HG03045 (cell line): ENCODE data around the gene RIPOR3.
A peak's percentile ranks its signal among the peaks of the same experiment; 100 is the strongest.
"Not testable (repeated sequence)": the region's sequence is repeated elsewhere in the genome, so short reads cannot be mapped to it uniquely, and the experiment has no call there.

Experiments used
- ATAC-seq: cut with Tn5 transposase; IDR thresholded peaks from one replicate; pipeline ENCODE4 v1.9.1; 2021; ENCODE audit warnings: mild to moderate bottlenecking, moderate library complexity; ENCODE audit not compliant: unreplicated experiment

Gene RIPOR3

DNA sequence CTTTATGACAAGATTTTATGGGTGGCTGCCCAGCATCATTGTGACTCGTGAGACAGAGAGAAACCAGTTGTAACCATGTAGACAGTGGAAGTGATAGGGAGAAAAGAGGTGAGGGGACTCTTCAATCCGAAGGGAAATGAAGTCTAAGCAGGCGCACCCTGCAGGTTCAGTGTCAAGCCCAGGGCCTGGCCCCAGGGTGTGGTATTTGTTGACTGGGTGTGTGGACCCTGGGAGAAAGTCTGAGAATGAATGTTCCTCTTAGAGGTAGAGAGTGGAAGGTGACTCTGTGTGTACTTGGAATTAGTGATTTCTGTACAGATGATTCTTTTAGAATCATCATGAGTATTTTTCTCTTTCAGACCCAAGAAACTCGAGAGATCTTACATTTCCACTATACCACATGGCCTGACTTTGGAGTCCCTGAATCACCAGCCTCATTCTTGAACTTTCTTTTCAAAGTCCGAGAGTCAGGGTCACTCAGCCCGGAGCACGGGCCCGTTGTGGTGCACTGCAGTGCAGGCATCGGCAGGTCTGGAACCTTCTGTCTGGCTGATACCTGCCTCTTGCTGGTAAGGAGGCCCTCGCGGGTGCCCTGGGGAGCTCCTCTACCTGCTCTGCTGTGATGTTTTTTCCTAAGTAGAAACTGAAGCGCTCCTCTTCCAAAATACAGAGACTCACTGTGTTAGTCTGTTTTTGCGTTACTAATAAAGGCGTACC is 113.1 kb downstream of the RIPOR3 start:
- no peak for ATAC-seq

DNA sequence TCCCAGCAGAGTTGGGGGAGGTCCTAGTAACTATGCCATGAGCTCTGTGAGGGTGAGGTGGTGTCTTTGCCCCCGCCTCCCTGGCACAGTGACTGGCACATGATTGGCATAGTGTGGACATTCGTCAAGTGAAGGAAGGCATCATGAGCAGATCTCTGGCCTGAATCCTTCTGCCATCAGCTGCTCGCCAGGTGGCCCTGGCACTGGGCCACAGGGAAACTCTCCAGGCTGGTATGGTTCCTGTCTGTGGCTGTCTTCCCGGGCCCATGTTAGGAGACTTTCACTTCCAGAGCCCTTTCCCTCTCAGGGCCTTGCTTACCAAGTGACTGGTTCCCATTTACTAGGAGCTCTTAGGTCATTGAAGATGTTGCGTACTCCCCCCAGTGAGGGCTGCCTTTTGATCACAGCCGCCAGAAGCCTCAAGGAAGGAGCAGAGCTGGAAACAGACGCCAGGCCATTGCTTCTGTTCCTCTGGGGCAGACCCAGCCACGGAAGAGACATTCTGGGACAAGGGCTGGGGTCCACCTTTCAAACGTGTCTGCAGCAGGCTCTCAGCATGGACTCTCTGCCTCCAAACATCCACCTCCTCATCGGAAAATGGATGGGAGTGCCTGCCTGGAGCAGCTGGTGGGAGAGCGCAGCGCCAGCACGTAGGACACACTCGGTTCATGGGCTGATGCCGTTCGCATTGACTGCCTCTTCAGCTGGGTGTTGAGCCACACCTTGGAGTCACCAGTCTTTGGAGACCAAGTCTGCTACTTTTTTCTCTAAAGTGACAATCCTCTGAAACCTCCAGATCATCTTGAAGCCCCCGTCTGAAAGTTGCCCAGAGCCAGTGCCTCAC is 113.9 kb downstream of the RIPOR3 start:
- ATAC-seq, result no peak

- ATAC-seq, result no peak
Observed at GRCh38 chr20:50575865-50576720, 115.2 kb downstream of the RIPOR3 start.

- no peak for ATAC-seq
Observed at GRCh38 chr20:50574586-50574985, 116.8 kb downstream of the RIPOR3 start.

GRCh38 chr20:50574108-50574507 is 117.2 kb downstream of the RIPOR3 start:
- no peak for ATAC-seq

DNA sequence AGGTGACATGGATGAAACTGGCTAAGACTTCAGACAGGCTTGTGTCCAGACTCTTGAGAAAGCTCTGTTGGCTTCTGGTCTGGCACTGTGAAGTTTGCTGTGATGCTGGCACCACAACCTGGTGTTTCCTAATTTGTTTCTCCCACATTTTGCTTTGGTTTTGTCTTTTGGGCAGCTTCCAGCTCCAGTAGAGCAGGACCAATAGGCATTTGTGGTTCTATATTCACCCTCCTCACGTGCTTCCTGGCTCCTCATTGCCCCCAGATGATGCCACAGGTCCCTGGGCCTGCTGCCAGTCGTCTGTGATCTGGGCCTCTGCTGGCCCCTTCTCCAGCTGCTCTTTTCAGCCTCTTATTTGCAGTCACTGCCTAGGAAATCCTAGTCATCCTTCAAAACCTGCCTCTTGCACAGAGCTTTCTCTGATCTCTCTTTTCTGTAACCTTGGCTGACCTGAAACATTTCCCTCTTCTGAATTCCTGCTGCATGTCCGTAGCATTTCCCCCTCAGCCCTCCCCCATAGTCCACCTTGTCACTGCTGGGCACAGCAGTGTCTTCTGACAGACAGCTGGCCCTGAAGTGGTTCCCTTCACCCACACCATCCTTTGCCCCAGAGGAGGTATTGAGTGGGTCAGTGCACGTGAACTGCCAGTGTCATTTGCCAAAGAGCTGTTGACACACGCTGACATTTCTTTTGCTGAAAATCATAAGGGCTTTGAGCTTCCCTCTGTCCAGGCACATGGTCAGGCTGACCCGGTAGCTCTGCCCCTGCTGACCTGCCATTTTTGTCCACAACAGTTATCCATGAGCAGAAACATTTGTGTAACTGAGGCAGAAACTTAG is 118.2 kb downstream of the RIPOR3 start:
- no peak for ATAC-seq

GRCh38 chr20:50571466-50571865 is 119.9 kb downstream of the RIPOR3 start:
- no peak for ATAC-seq

DNA sequence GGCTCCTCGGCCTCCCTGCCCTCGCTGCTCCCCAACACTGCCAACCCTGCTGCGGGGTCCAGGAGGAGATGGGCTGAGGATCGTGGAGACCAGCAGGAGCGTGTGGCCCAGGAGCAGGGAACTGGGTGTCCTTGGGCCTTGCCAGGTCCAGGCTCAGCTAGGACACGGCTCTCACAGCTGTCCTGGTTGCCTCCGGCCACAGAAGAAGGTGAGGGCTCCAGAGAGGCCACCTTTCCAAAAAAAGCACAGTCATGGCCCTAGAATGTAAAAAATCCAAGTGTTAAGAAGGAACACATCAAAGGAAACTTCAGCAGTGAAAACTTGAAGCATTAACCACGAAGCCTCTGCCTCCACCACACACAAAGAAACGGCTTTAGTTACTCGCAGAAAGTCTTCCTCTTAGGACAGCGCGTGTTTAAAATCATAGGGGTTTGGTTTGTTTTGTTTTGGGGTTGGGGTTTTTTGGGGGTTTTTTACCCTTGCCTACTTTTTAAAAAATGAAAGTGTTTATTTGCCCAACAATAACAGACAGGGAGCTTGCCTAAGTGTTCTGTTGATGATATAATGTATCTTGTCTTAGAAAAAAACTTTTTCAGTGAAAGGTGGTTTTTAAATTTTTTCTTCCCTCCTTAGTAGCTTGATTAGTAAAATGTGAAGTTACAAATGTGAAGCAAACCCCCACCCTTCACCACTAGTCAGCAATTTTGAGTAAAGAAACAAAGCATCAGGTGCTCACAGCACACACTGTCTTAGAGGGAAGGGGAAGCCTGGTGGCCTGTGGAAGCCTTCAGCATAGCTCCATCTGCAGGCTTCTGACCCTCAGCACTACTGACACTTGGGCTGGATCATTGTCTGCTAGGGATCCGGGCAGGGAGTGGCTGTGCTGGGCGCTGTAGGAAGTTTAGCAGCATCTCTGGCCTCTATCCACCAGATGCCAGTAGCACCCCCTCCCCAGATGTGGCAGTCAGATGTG is 121.2 kb downstream of the RIPOR3 start:
- ATAC-seq, result peak; percentile 63

GRCh38 chr20:50569487-50569863 is 121.9 kb downstream of the RIPOR3 start:
- not testable (repeated sequence) for ATAC-seq

DNA sequence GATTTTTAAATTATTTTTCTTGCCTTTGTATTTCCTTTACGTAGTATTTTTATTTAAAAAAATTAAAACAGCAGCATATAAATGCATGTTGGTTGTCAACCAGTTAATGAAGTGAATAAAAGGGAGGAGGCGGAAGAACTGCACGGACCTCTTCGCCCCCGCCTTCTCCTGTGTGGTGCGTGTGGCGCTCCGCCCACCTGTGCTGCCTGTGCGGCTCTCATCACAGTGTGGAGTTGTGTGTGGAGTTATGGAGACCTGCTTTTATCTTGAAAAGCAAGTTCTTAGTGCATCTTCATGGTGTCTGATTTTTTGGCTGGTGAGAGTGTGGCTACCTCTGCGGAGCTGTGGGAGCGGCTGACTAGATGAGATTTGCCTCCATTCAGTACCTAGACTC is 122.8 kb downstream of the RIPOR3 start:
- no peak for ATAC-seq

GRCh38 chr20:50567860-50568548 is 123.3 kb downstream of the RIPOR3 start:
- no peak for ATAC-seq

DNA sequence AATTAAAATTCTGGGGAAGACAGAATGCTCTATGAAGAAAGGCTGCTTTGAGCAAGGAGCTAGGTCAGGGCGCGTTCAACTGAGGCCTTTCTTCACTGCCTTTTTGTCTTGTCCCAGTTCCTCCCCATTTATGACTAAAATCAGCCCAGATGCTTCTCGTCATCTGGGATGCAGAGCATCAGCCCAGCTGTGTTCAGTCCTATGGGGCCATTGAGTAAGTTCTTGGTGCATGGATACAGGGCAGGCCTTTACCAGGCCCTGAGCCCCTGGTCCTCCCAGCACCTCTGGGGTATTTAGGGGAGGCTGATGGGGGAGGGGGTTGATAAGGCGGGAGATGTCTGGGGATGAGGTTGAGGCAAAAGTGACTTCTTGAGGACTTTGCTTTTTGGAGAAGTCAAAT is 125.5 kb downstream of the RIPOR3 start:
- no peak for ATAC-seq

DNA sequence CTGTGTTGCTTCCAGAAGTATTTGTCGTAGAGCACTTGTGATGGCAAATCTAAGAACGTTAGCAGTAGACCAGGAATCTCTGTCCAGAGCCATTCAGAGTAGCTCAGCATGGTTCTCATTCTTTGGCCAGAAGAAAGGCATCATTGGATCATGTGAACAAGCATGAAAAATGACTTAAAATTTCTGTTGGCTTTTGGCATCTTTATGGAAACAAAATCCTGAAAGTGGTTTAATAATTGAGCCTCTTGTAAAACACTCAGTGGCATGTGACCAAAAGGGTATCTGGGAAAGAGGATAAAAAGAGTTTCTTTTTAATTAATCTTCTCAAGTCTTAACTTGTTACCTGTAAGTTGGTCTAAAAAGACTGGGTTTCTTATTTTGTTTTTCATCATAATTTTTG is 126.0 kb downstream of the RIPOR3 start:
- no peak for ATAC-seq

DNA sequence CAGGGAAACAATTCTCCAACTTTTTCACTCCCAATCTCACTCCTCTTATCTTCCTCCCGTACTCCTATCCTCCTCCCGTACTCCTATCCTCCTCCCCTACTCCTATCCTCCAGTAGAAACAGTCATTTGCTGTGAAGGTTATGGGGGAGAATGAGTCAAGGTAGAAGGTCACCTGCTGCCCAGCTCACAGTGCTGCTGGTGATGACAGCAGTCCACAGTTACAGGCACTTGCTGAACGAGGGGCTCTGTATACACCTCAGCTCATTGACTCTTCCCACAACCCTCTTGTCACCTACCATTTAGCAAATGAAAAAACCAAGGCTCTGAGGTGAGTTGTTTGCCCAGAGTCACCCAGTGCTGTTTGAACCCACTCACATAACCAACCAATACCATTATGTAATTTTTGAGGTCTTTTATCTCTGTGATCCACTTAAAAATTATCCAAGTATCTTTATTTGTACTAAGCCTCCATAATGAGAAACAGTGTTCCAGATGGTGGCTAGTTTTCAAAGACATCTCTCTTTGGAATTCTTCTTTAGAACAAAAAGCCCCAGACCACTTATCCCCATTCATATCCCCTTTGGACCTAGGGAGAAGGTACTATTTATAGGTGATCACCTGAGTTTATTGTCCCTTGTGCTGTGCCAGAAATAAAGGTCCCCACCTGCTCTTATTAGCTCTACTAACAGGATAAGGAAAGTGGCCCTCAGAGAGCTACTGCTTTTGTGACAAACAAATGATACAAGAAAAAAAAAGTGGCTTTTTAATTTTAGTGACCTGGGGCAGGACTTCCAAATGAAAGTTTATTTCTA is 128.0 kb downstream of the RIPOR3 start:
- ATAC-seq, result no peak

DNA sequence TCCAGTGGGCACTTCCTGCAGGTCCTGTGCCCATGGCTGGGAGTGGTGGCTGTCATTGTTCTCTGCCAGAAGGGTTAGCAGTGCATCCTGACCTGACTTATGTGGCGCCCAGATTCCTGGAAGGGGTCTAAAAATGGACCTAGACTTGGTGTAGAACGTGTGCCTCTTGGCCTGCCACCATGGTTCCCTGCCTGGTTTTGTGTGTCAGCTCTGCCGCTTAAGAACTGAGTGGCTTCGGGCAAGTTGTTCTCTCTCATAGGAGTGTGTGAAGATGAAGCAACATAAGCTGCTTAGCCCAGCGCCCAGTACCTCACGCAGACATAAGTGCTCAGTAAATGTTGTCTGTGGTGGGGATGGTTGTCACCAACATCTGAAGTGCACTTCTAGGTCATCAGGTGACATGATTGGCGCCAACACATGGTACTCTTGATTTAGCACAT is 129.1 kb downstream of the RIPOR3 start:
- no peak for ATAC-seq

GRCh38 chr20:50561379-50562078 is 129.8 kb downstream of the RIPOR3 start:
- no peak for ATAC-seq

DNA sequence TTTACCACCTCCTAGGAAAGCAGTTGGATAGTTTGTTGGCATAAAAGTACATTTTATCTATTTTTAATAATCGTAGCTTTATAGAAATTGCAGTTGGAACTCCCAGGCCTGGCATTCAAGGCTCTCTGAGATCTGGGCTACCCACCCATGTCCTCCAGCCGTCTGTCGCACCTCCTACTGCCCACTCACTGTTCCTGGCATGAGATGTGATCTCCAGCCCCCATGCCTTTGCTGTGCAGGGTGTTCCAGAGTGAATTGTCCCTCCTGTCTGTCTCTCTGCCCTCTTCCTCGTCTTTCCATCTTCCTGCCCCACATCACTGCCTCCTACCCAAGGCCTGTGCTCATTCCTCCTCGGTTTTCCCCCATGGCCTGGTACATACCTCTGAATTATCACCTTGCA is 130.5 kb downstream of the RIPOR3 start:
- ATAC-seq, result no peak
